GM19043 (cell line): ENCODE data around the gene INPP5A.
A peak's percentile ranks its signal among the peaks of the same experiment; 100 is the strongest.

Experiments used
- ATAC-seq: cut with Tn5 transposase; IDR thresholded peaks from one replicate; pipeline ENCODE4 v1.9.1; 2021; ENCODE audit warnings: low read depth; ENCODE audit not compliant: unreplicated experiment

The INPP5A gene

GRCh38 chr10:132534391-132535064 lies 3.1 kb upstream of the INPP5A start:
- ATAC-seq = no peak

GRCh38 chr10:132535065-132535651 lies 2.4 kb upstream of the INPP5A start:
- no peak for ATAC-seq

- no peak for ATAC-seq
Observed at GRCh38 chr10:132536241-132536876, 1.2 kb upstream of the INPP5A start.

GRCh38 chr10:132536877-132537683 lies 507 bp upstream of the INPP5A start:
- ATAC-seq = peak; percentile 76

- peak; percentile 0 for ATAC-seq
Observed at GRCh38 chr10:132538031-132538789, 623 bp downstream of the INPP5A start.

GRCh38 chr10:132538790-132539421 lies 1.3 kb downstream of the INPP5A start:
- no peak for ATAC-seq

- ATAC-seq = no peak
Observed at GRCh38 chr10:132539431-132539839, 1.8 kb downstream of the INPP5A start.

GRCh38 chr10:132539894-132540293 lies 2.3 kb downstream of the INPP5A start:
- no peak for ATAC-seq

GRCh38 chr10:132540456-132540855 lies 2.9 kb downstream of the INPP5A start:
- ATAC-seq = no peak

- no peak for ATAC-seq
Observed at GRCh38 chr10:132541129-132541528, 3.5 kb downstream of the INPP5A start.

GRCh38 chr10:132541601-132542011 lies 4.0 kb downstream of the INPP5A start:
- no peak for ATAC-seq

- no peak for ATAC-seq
Observed at GRCh38 chr10:132542086-132542775, 4.6 kb downstream of the INPP5A start.

- no peak for ATAC-seq
Observed at GRCh38 chr10:132542819-132543218, 5.2 kb downstream of the INPP5A start.

GRCh38 chr10:132543916-132544743 lies 6.5 kb downstream of the INPP5A start:
- no peak for ATAC-seq

- ATAC-seq = no peak
Observed at GRCh38 chr10:132544744-132545658, 7.4 kb downstream of the INPP5A start.

- ATAC-seq = no peak
Observed at GRCh38 chr10:132545659-132546367, 8.2 kb downstream of the INPP5A start.
